Neural cell (in vitro differentiated cells): Measurements from ENCODE around the gene ITGA1. TPM values are rescaled to one million over a fixed set of nuclear protein-coding genes. Genes with fewer than 3 reads are reported as not detected.

Experiments used
- H2AFZ ChIP-seq: fragments of 200-600, 300-800 bp; sonication (generic), shearing (Covaris generic); 2 replicates; pipeline ENCODE4 v1.6.0; 2014; ENCODE audit warnings: low read depth, mild to moderate bottlenecking, antibody characterized with exemption, low read length, moderate library complexity
- H3F3A ChIP-seq: fragments of 200-600 bp; shearing (Covaris generic); 2 replicates; pipeline ENCODE4 v1.6.1; 2016; ENCODE audit warnings: mild to moderate bottlenecking, moderate library complexity, mixed read lengths, antibody characterized with exemption, low read length; ENCODE audit not compliant: insufficient read depth, poor library complexity, severe bottlenecking
- H3K27ac ChIP-seq: fragments of 200-600, 300-800 bp; sonication (generic), shearing (Covaris generic); 2 replicates; pipeline ENCODE4 v1.5.1; 2014; ENCODE audit warnings: mild to moderate bottlenecking, low read length, moderate library complexity
- H3K27me3 ChIP-seq: fragments of 300-800, 200-600 bp; sonication (generic), shearing (Covaris generic); 2 replicates; pipeline ENCODE4 v1.6.0; 2014; ENCODE audit warnings: mild to moderate bottlenecking, low read depth, low read length, moderate library complexity; ENCODE audit not compliant: insufficient read depth
- H3K36me3 ChIP-seq: fragments of 300-800, 200-600 bp; sonication (generic), shearing (Covaris generic); 2 replicates; pipeline ENCODE4 v1.5.1; 2014; ENCODE audit warnings: mild to moderate bottlenecking, antibody characterized with exemption, low read length, moderate library complexity; ENCODE audit not compliant: insufficient read depth
- H3K4me2 ChIP-seq: fragments of 300-800, 200-600 bp; sonication (generic), shearing (Covaris generic); 2 replicates; pipeline ENCODE4 v1.6.0; 2014; ENCODE audit warnings: mild to moderate bottlenecking, low read length
- H3K4me3 ChIP-seq: fragments of 300-800, 200-600 bp; sonication (generic), shearing (Covaris generic); 2 replicates; pipeline ENCODE4 v1.5.1; 2014; ENCODE audit warnings: mild to moderate bottlenecking, low read length, moderate library complexity
- H3K79me2 ChIP-seq: fragments of 200-600 bp; shearing (Covaris generic); replicated peaks from 2 replicates; pipeline ENCODE4 v1.6.0; 2014; ENCODE audit warnings: mild to moderate bottlenecking, low read length, moderate library complexity; ENCODE audit not compliant: insufficient read depth
- H3K9ac ChIP-seq: fragments of 300-800, 200-600 bp; sonication (generic), shearing (Covaris generic); 2 replicates; pipeline ENCODE4 v1.6.1; 2016; ENCODE audit warnings: mild to moderate bottlenecking, low read length, mixed read lengths
- H3K9me2 ChIP-seq: fragments of 200-600 bp; shearing (Covaris generic); 2 replicates; pipeline ENCODE4 v1.6.1; 2016; ENCODE audit warnings: mild to moderate bottlenecking, low read length, mixed read lengths; ENCODE audit not compliant: insufficient read depth
- H3K9me3 ChIP-seq: fragments of 200-600, 300-800 bp; sonication (generic), shearing (Covaris generic); 2 replicates; pipeline ENCODE4 v1.6.1; 2016; ENCODE audit warnings: mild to moderate bottlenecking, mixed run types, low read length, moderate library complexity, mixed read lengths
- H4K20me1 ChIP-seq: fragments of 200-600 bp; shearing (Covaris generic); 2 replicates; pipeline ENCODE4 v1.6.1; 2016; ENCODE audit warnings: mild to moderate bottlenecking, mixed run types; ENCODE audit not compliant: insufficient read depth
- EP300 ChIP-seq: fragments of 450-650 bp; conservative IDR thresholded peaks from 2 replicates; pipeline ENCODE4 v1.6.1; 2014; ENCODE audit warnings: antibody characterized with exemption, mild to moderate bottlenecking, moderate library complexity; ENCODE audit not compliant: poor library complexity, severe bottlenecking
- EZH2 ChIP-seq: fragments of 200-600, 300-800 bp; shearing (Covaris generic), sonication (generic); IDR thresholded peaks from 2 replicates; pipeline ENCODE4 v1.6.1; 2014; ENCODE audit warnings: antibody characterized with exemption, low read length, borderline replicate concordance, mild to moderate bottlenecking; ENCODE audit not compliant: insufficient read depth, poor library complexity, severe bottlenecking
- MXI1 ChIP-seq: fragments of 450-650 bp; conservative IDR thresholded peaks from 2 replicates; pipeline ENCODE4 v1.6.1; 2014; ENCODE audit warnings: antibody characterized with exemption, mild to moderate bottlenecking; ENCODE audit not compliant: poor library complexity, severe bottlenecking
- POLR2AphosphoS5 ChIP-seq: IDR thresholded peaks from 2 replicates; pipeline ENCODE4 v1.6.1; 2012
- RAD21 ChIP-seq: fragments of 450-650 bp; conservative IDR thresholded peaks from 2 replicates; pipeline ENCODE4 v1.6.1; 2014; ENCODE audit warnings: antibody characterized with exemption, mild to moderate bottlenecking, moderate library complexity
- SMC3 ChIP-seq: fragments of 450-650 bp; conservative IDR thresholded peaks from 2 replicates; pipeline ENCODE4 v1.6.1; 2014; ENCODE audit warnings: antibody characterized with exemption, mild to moderate bottlenecking, moderate library complexity; ENCODE audit not compliant: poor library complexity
- TAF1 ChIP-seq: IDR thresholded peaks from 2 replicates; pipeline ENCODE4 v1.6.1; 2012; ENCODE audit warnings: low read depth
- polyA plus RNA-seq: library from polyadenylated mRNA; depleted of rRNA; stranded (reverse); fragments of >200 nt; gene quantifications from 2 replicates; pipeline ENCODE4 v1.2.3, GENCODE V29; 2014
- TF ChIP-seq, protein P1 (sequence below): fragments of 450-650 bp; IDR thresholded peaks from 2 replicates; pipeline ENCODE4 v1.5.1; 2014; ENCODE audit warnings: antibody characterized with exemption, mild to moderate bottlenecking, moderate library complexity; ENCODE audit not compliant: poor library complexity, severe bottlenecking
- TF ChIP-seq, protein P2 (sequence below): IDR thresholded peaks from 2 replicates; pipeline ENCODE4 v1.6.1; 2012; ENCODE audit warnings: borderline replicate concordance

ITGA1 gene
- polyA plus RNA-seq, 1 donor from 2014 or later = 0.15 TPM

DNA sequence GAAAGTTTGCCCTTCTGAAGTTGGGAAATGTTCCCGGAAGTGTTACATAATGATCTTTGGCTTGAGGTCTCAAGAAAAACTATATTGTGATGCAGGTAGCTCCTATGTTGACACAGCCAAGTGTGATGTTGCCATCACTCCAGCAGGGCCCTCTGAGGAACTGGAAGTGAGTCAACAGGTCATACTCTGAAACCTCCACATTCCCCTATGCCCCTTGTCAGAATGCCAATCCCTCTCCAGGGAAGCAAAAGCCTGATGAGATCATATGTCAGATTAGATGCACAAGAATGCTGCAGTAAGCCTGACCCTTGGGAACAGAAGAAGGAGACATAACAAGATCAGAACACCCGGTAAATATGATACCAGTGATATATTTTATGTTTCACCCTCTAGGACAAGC is 134.7 kb downstream of the ITGA1 start:
- H2AFZ ChIP-seq = no peak overlapping the region
- no peak overlapping the region for H3K4me3 ChIP-seq
- no peaks in the 10 kb centered on the region for H4K20me1 ChIP-seq
- no peaks in the 10 kb centered on the region for H3K9me2 ChIP-seq
- H3K79me2 ChIP-seq = no peaks in the 10 kb centered on the region
- H3K27ac ChIP-seq = no peak overlapping the region
- no peaks in the 10 kb centered on the region for H3K9me3 ChIP-seq
- no peak overlapping the region for H3K9ac ChIP-seq
- H3F3A ChIP-seq = no peaks in the 10 kb centered on the region
- H3K27me3 ChIP-seq = no peaks in the 10 kb centered on the region
- H3K36me3 ChIP-seq = no peaks in the 10 kb centered on the region
- no peak overlapping the region for H3K4me2 ChIP-seq
- TF ChIP-seq RAD21 (no peak), EP300 (no peak), MXI1 (no peak), SMC3 (no peak), TAF1 (no peak), EZH2 (no peak), POLR2AphosphoS5 (no peak)
- TF ChIP-seq, protein P1, sequence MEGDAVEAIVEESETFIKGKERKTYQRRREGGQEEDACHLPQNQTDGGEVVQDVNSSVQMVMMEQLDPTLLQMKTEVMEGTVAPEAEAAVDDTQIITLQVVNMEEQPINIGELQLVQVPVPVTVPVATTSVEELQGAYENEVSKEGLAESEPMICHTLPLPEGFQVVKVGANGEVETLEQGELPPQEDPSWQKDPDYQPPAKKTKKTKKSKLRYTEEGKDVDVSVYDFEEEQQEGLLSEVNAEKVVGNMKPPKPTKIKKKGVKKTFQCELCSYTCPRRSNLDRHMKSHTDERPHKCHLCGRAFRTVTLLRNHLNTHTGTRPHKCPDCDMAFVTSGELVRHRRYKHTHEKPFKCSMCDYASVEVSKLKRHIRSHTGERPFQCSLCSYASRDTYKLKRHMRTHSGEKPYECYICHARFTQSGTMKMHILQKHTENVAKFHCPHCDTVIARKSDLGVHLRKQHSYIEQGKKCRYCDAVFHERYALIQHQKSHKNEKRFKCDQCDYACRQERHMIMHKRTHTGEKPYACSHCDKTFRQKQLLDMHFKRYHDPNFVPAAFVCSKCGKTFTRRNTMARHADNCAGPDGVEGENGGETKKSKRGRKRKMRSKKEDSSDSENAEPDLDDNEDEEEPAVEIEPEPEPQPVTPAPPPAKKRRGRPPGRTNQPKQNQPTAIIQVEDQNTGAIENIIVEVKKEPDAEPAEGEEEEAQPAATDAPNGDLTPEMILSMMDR = no peak
- TF ChIP-seq, protein P2, sequence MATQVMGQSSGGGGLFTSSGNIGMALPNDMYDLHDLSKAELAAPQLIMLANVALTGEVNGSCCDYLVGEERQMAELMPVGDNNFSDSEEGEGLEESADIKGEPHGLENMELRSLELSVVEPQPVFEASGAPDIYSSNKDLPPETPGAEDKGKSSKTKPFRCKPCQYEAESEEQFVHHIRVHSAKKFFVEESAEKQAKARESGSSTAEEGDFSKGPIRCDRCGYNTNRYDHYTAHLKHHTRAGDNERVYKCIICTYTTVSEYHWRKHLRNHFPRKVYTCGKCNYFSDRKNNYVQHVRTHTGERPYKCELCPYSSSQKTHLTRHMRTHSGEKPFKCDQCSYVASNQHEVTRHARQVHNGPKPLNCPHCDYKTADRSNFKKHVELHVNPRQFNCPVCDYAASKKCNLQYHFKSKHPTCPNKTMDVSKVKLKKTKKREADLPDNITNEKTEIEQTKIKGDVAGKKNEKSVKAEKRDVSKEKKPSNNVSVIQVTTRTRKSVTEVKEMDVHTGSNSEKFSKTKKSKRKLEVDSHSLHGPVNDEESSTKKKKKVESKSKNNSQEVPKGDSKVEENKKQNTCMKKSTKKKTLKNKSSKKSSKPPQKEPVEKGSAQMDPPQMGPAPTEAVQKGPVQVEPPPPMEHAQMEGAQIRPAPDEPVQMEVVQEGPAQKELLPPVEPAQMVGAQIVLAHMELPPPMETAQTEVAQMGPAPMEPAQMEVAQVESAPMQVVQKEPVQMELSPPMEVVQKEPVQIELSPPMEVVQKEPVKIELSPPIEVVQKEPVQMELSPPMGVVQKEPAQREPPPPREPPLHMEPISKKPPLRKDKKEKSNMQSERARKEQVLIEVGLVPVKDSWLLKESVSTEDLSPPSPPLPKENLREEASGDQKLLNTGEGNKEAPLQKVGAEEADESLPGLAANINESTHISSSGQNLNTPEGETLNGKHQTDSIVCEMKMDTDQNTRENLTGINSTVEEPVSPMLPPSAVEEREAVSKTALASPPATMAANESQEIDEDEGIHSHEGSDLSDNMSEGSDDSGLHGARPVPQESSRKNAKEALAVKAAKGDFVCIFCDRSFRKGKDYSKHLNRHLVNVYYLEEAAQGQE = no peak

DNA sequence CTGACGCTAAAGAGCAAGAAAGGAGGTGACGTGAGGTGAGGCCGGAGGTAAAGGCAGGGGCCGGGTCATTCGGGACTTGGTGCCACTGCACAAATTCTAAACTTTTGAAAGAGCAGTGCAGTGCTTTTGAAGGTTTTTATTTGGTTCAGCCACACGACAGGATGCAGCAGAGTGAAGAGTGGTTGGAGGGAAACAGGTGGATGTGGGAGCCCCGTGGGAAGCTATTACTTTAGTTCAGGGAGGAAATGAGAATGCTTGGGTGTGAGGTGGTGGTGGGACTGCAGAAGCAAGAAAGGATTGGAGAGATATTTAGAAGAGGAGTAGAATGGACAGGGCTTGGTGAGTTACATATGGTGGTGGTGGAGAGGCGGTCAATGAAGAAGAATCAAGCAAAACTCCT is 136.7 kb downstream of the ITGA1 start:
- no peak overlapping the region for H2AFZ ChIP-seq
- no peaks in the 10 kb centered on the region for H3K79me2 ChIP-seq
- no peaks in the 10 kb centered on the region for H3K9me2 ChIP-seq
- H3K27ac ChIP-seq = no peak overlapping the region
- H4K20me1 ChIP-seq = no peaks in the 10 kb centered on the region
- H3K36me3 ChIP-seq = no peaks in the 10 kb centered on the region
- H3K9me3 ChIP-seq = no peaks in the 10 kb centered on the region
- H3K9ac ChIP-seq = no peak overlapping the region
- no peak overlapping the region for H3K4me3 ChIP-seq
- no peaks in the 10 kb centered on the region for H3F3A ChIP-seq
- TF ChIP-seq TAF1 (no peak), MXI1 (no peak), EP300 (no peak)
- TF ChIP-seq, protein P1 = no peak
- H3K4me2 ChIP-seq = no peak overlapping the region
- H3K27me3 ChIP-seq = no peaks in the 10 kb centered on the region
